GM19438 (cell line): ENCODE results near the gene LINGO1.

ENCODE experiments used
- ATAC-seq: cut with Tn5 transposase; IDR thresholded peaks from one replicate; pipeline ENCODE4 v1.9.1; 2021; ENCODE audit warnings: low read depth; ENCODE audit not compliant: unreplicated experiment

LINGO1 gene

DNA sequence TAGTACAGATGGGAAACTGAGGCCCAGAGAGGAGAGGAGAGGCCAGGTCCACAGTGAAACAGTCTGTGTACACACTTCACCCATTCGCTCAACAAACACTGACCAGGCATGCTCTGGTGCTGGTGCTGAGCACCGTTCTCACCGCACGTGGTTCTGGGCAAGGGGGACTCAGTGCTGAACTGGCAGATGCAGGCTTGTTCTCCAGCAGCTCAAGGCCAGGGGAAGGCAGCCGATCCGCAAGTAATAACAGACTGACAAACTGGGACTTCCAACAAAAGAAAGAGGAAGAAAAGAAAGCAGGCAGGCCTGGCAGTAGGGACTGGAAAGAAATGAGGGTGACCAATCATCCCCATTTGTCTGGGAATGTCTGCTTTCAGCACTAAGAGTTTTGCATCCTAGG, 25.6 kb upstream of the LINGO1 start:
- ATAC-seq: no peak

DNA sequence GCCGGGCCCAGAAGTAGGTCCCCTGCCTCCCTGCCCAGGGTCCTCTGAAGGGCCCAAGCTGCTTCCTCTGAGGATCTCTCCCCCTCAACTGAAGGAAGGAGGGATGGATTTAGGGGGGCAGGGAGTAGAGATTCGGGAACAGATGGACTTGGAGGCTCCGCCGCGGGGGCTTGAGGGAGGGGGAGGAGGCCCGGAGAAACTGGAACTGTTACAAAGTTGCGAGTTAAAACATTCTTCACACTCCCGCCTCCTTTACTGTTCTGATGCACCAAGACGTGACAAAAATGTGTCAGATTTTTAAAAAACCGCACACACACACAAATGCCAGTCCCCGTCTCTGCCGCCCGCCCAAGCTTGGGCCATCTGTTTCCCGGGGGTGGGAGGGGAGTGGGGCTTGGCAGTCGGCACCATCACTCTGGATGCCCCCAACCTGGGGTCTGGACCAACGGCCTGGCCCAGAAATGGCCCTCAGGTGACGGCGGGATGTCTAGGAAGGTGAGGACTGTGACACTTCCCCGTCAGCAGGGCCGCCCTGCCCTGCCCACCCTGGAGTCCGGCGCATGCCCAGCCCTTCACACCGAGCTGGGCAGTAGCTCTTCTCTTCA, 25.0 kb upstream of the LINGO1 start:
- ATAC-seq: no peak

DNA sequence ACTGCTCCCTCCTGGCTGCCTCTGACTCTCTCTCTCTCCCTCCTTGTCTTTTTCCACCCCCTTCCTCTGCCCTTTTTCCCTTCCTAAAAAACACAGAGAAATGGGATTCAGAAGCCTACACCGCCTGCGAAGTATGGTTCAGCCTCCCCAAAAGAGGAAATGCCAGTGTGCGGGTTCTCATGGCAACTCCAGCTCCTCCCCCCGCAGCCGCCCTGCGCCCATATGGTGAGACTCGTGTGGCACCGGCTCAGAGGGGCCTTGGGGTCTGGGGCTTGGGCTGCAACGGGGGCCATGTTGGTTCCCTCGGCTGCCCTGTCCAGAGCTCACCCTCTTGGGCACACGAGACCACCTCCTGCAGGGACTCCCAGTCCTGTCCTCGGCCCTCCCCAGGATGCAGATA, 23.6 kb upstream of the LINGO1 start:
- no peak for ATAC-seq

DNA sequence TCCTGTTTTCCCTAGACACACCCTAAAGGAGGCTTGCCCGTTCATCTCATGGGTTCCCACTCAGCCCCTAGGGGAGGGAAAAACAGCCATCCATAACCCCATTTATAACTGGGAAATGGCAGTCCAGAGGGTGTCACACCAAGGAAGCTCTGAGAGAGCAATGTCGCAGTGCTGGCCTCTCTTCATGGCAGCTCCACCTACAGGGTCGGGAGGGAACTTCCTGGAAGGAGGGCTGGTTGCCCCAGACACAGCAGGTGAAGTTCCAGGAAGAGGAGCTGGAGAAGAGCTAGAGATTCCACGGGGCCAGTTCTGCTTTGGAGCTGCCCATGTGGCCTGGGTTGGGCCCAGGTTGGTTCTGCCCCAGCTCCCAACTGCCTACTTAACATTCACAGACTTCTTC, 22.3 kb upstream of the LINGO1 start:
- no peak for ATAC-seq

DNA sequence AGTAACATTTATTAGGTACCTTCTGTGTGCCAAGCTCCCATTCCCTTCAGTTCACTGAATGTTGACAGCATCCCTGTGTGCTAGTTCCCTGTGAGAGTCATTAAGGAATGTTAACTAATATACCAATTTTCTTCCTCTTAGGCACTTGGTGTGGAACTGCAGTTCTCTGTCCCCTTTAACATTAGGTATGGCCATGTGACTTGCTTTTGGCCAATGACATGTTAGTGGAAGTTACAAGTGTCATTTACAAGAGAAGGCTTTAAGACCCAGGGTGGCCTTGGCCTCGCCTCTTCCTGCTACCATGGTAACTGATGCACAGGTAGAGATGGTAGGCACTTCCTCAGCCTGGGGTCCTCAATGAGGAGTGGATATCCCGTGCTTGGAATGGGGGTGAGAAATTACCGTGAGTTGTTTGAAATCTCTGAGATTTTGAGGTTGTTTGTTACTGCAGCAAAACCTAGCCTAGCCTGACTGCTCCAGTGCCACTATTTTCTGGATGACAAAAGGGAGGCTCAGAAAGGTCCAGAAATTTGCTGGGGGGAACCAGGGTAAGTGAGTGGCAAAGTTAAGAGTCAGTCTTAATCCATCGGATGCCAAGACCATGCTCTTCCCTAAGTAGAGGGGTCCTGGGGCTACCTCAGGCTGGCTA, 21.2 kb upstream of the LINGO1 start:
- ATAC-seq: no peak

DNA sequence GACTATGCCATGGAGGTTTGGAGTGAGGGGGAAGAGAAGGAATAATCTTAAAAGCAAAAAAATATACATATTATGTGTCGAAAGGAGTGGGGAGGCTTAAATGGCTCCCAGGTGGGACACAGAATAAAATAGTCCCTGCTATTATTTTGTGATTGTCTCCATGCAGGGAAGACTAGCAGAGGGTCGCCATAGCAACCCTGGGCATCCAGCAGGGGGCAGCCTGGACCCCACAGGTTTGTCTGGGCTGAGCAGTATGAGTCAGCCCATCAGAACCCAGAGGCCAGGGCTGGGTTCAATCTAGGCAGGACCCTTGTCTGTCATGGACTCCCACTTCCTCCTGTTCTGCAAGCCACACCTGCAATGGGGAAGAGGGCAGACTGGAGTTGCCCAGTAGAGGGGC, 17.6 kb upstream of the LINGO1 start:
- ATAC-seq: no peak

DNA sequence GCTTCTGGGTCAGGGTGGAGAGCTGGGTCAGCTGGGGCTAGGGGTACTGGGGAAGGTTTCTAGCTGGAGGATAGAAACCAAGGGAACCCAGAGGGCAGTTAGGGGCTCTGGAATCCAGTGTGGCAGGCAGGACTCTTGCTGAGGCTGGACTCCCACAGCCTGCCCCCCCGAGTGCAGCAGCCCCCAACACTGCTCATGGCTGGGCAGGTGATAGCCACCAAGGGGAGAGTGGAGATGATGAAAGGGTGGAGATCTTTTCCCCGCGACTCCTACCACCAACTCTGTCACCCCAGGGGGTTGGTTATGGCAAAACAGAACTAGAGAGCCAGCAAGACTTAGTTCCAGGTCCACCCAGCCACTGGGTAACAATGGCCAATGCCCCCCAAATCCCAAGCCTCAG, 16.9 kb upstream of the LINGO1 start:
- ATAC-seq: no peak

DNA sequence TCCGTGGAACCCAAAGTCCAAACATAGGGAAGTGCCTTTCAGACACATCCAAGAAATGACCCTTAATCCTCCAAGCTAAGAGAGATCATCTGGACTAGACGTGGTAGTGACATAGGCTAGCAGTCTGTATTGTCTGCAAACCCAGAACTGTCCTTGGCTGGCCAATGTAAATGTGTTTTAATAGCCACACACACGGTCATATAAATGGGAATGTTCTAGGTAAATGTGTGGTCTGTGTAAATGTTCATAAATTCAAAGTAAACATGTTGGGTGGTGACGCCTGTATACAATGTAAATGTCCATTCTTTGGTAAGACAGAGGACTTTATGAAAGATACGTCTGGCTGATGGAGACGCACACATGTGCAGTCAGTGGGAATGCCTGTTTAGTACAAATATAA, 16.3 kb upstream of the LINGO1 start:
- no peak for ATAC-seq

DNA sequence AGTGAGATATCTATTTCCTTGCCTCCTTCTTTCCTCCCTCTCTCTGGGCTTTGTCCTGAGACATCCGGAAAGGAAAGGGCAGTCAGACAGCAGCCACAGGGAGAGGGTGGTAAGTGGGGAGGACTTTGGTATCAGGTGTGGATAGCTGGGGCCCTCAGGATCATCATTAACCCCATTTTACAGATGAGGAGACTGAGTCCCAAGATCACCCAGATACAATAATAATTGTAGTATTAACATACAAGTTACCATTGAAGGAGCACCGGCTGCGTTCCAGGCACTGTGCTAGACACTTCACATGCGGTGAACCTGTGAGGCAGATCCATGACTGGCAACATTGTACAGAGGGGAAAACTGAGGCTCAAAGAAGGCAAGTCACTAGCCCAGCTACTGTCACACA, 15.2 kb upstream of the LINGO1 start:
- ATAC-seq: no peak

DNA sequence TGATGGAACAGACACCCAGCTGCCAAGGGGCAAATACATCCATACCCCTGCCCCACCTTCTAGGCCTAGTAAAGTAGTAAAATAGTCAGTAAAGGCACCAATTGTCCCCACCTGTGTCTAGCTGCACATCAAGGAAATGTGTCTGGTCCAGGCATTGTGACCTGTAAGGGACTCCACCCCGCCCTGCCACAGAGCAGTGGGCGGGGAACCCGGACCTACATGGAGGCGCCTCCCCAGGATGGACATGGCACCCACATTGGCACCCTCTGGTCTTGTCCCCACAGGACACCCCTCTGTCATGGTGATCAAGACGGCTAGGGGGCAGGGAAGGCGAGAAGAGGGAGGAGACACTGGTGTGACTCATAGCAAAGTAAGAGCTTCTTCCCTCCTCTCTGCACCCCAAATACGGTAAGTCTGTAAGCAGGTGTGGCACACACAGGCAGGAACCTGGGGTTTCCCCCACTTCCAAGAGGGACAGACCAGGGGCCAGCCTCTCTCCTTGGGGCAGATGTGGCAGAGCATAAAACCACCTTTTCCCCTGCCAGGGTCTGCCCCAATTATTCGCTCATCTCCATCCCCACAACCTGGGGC, 13.5 kb upstream of the LINGO1 start:
- ATAC-seq: no peak

DNA sequence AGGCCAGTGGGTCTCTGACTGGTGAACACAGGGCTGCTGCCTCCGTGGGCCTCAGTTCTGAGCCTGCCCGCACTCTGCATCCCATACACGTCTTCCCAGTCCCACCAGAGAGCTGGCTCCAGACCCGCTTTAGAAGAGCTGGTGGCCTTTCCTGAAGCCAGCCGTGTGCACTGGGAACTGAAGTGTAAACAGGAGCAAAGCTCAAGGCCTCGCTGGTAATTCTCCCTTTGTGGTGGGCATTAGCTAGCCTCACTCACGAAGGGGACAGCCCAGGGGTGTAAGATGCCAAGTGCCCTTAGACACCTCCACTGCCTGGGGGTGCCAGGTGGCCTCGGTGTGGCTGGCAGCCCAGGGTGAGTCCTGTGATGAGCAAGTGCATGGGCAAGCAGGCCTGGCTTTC, 12.9 kb upstream of the LINGO1 start:
- ATAC-seq: no peak

DNA sequence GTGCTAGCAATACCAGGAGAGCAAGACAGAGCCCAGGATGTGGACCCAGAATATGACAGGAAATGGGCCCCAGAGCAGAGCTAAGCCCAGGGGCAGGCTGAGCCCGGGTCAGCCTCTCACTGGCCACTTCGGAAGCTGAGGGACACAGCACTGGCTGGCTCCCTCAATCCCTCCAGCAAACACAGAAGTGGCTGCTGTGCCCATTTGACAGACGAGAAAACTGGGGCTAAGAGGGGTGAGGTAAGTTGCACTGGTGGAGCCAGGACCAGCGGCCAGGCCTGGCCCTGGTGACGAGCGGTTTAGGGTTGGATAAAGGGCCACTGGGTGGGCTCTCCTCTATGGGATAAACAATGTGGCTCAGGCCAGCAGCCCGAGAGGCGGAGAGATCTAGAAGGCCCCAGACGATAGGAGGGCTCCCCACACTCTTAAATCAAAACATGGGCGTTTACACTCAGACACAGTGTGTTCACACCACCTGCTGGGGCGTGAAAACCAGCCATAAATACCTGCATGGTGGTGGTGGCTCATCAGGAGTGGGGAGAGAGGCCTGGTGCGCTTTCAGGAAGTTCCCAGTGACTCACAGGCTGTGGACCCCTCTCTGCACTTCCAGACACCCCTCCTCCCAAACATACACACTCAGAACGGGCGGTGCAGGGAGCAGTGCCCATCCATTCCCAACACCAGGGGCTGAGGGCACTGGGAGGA, 12.0 kb upstream of the LINGO1 start:
- ATAC-seq: no peak

DNA sequence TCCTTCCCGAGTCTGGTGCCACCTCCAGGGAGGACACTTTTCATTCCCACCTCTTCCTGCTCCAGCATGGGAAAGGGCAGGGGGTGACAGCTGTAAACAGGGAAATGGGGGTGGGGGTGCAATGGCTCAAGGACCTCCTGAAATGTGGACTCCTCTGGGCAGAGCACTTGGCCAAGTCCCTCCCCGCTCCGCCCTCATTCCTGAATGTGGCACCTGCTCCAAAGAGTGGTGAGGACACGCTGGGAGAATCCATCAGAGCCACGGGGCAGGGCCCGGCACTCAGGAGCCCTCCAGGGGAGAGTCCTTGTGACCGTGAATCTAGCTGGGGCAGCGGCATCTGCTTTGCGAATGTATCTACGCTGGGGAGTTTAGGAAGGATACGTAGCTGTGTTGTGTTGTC, 11.1 kb upstream of the LINGO1 start:
- ATAC-seq: no peak

DNA sequence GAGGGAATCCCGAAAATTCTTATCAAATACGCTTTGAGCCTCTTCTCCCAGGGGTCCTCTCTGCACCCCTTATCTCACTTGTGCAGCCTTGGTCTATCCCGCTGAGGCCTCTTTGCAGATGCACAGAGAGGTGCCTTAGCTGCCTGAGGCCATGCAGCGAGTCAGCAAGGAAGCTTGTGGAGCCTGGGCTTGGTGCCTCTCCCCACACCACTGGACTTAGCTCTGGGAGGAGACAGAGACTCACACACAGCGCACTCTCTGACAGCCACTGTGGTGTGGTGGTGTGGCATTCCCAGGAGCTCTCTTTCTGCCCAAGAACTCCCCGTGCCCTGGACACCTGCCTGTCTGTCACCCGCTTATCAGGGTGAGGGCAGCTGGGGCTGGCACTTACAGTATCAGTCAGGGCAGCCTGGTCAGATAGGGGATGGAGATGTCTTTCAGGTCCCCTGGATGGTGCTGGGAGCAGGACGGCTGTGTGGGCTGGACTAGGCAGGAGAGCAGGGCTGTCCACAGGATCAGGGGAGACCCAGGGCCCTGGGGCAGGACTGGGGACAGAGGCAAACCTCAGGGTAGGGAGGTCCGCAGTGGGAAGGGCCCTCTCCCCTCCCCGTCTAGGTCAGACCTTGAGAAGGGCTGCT, 10.2 kb upstream of the LINGO1 start:
- ATAC-seq: no peak

DNA sequence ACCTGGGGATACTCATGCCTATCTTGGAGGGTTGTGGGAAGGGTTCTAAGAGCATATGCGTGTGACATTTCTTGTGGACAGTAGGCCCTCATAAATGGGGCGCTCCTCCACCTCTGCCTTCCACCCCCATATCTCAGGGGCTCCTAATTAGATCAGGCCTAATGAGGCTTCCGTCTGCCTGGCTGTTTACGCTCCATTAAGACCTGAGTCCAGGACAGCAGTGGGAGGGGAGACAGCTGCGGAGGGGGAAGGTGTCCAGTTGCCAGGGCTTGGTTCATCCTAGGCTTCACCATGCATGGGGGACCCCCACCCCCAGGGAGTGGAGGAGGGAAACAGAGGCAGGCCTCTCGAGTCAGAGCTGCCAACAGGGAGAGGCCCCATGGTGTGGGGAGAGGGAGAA, 9.3 kb upstream of the LINGO1 start:
- no peak for ATAC-seq

DNA sequence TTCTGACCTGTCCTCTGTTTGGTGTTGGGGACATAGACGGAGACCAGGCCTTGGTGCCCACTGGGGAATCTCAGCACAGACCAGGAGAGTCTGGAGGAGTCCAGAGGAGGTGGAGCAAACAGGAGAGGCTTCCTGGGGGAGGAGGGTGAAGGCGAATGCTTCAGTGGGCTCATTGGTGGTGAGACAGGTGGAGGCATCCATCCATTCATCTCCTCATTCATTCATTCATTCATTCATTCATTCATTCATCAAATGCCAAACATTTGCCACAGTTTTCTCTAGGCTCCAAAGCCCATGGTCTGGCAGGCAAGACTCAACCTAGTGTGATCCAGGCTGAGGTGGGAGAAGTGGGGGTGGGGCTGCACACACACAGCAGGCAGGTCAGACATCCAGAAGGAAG, 7.9 kb upstream of the LINGO1 start:
- ATAC-seq: no peak

DNA sequence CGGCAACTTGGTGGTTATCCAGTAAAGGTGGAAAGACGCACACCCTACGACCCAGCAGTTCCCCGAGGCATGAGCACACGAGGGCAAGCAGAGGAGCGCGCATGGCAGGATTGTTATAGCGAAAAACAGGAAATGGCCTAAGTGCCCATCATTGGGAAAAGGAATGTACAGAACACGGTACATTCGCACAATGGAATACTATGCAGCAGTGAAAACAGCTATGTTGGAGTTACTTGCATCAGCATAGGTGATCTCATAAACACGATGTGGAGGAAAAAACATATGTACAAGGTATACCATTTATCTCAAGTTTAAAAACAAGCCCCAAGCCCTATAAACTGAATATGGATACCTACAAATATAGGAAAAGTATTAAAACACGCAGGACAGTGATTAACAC, 6.7 kb upstream of the LINGO1 start:
- no peak for ATAC-seq

DNA sequence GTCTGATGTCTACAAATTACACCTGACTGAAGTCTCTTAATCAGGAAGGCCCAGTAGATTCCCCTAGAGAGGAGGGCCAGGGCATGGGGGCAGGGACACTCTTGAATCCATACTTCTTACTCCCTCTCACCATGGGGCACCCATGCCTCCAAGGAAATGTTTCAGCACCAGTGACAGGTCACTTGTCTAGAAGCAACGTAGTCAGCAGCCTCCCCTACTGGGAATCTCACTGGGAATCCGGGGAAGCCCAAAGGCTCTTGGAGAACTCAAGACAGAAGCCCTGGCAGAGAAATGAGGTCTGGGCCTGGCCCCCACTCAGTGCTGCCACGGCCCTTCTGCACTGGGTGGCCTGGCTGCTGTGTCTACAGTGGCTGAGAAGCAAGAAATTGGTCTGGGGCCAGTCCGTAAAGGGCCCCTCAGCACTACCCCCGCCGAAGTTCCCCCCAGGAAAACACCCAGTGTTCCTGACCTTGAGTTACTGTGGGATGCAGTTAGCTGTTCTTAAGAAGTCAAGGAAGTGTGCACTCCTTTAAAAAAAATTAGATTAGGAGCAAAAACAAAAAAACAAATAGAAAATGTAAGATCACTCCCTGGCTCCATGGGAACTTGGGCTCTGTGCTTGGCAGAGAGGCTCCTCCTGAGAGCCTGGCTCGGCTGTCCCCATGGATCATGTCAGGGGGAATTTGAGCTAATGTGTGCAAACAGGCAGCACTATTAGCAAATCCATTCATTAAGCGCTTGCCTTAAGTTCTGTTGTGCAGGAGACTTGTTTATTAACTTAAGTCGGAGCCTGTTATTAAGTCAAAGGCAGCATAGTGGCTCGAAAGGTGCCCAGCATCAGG, 5.4 kb upstream of the LINGO1 start:
- ATAC-seq: no peak

DNA sequence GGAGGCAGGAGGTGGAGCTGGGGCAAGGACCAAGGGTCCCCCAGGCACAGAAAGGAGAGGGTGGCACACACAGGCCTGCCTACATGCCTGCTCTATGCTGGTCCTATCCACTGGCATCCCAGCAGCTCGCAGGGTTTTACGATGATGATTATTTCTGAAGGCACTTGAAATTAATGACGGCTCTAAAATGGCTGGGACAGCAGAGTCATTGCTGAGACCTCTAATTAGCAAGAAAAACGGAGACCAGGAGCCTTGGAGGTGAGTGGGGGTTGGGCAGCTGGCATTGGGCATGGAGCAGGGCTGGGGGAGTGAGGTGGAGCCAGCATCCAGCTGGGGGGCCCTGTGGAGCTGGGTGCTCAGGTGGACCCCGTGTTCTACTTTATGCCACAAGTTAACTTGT, 3.5 kb upstream of the LINGO1 start:
- no peak for ATAC-seq

DNA sequence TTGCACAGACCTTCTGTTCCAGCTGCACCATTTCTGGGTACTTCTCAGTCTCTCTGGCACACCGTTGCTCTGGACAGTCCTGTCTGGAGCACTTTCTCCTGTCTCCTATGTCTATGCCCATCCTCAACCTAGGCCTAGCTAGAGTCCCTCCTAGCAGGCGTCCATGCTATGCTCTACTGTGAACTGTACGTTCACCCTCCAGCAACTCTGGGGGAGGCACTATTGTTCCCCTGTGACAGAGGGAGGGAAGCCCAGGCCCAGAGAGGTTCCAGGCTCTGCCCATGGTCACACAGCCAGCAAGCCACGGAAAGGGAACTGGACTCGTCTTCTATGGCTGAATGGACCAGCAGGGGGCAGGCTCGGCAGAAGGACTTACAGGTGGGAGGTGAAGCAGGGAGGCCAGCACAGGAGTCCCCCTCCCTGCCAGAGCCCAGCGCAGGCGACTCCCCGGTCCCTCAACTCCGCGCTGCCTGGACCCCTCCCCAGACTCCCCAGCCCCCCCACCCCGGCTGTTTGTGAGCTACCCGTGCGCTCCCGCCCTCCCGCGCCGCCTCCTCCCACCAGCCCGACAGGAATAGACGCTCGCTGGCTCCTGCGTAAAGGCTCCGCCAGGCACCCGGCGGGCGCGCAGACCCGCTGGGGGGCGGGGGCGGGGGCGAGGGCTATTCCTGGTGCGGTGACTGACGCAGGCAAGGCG, 1.7 kb upstream of the LINGO1 start:
- ATAC-seq: no peak
